GM10248 (cell line): ENCODE measurements around the gene KCNQ2.

Source experiments
- CTCF ChIA-PET: fragments of 300-600 bp; sonication (Branson Sonifier 250); formaldehyde crosslinking; extraction: SDS; loops from one replicate; lab custom pipeline; 2021; ENCODE audit warnings: antibody characterized with exemption; lab: Yijun Ruan, JAX
- POLR2A ChIA-PET: fragments of 350-650 bp; sonication (Branson Sonifier 250); formaldehyde crosslinking; extraction: SDS; loops from one replicate; lab custom pipeline; 2020; ENCODE audit warnings: antibody characterized with exemption; lab: Yijun Ruan, JAX
- DNase-seq: peaks from one replicate; pipeline ENCODE4 v3.0.0; 2012; ENCODE audit errors: extremely low spot score
- CTCF ChIP-seq: IDR thresholded peaks from 2 replicates; pipeline ENCODE4 v1.5.1; 2012; ENCODE audit warnings: mild to moderate bottlenecking, low read depth; ENCODE audit errors: extremely low read depth, missing control alignments, control extremely low read depth

Gene KCNQ2

GRCh38 chr20:63431944-63432343 is 40.5 kb downstream of the KCNQ2 start:
- POLR2A ChIA-PET = no interaction called here
- CTCF ChIA-PET = no interaction called here
- no peak for TF ChIP-seq CTCF
- DNase-seq = no peak

GRCh38 chr20:63430891-63431290 is 41.6 kb downstream of the KCNQ2 start:
- CTCF ChIA-PET = no interaction called here

GRCh38 chr20:63429992-63430391 is 42.5 kb downstream of the KCNQ2 start:
- no peak for TF ChIP-seq CTCF
- DNase-seq = no peak
- POLR2A ChIA-PET = no interaction called here
- CTCF ChIA-PET = no interaction called here

More at GRCh38 chr20:63430891-63431290, 41.6 kb downstream of the KCNQ2 start:
- DNase-seq = no peak
- no peak for TF ChIP-seq CTCF
- POLR2A ChIA-PET = no interaction called here

GRCh38 chr20:63428906-63429575 is 43.4 kb downstream of the KCNQ2 start:
- TF ChIP-seq CTCF = no peak
- DNase-seq = no peak
- ChIA-PET CTCF (no interaction called here), POLR2A (no interaction called here)

GRCh38 chr20:63427724-63428330 is 44.6 kb downstream of the KCNQ2 start:
- ChIA-PET POLR2A (no interaction called here), CTCF (no interaction called here)
- TF ChIP-seq CTCF = no peak

GRCh38 chr20:63427206-63427605 is 45.2 kb downstream of the KCNQ2 start:
- CTCF ChIA-PET = no interaction called here
- TF ChIP-seq CTCF = no peak
- DNase-seq = no peak
- POLR2A ChIA-PET = no interaction called here

More at GRCh38 chr20:63427724-63428330, 44.6 kb downstream of the KCNQ2 start:
- no peak for DNase-seq
